HUES64 (cell line): ENCODE data around the gene POLR2E.

Source experiments
- H3K27ac ChIP-seq: 2 replicates; pipeline ENCODE4 v1.7.0; 2013; ENCODE audit warnings: low read depth, low read length, inconsistent platforms
- H3K27me3 ChIP-seq: 2 replicates; pipeline ENCODE4 v1.6.1; 2013; ENCODE audit warnings: mild to moderate bottlenecking, low read length; ENCODE audit not compliant: insufficient read depth
- H3K36me3 ChIP-seq: 2 replicates; pipeline ENCODE4 v1.6.1; 2013; ENCODE audit warnings: mild to moderate bottlenecking, low read length; ENCODE audit not compliant: insufficient read depth
- H3K4me1 ChIP-seq: 2 replicates; pipeline ENCODE4 v1.6.1; 2013; ENCODE audit warnings: mild to moderate bottlenecking, low read length, moderate library complexity; ENCODE audit not compliant: insufficient read depth
- H3K4me3 ChIP-seq: 2 replicates; pipeline ENCODE4 v1.5.1; 2013; ENCODE audit warnings: mild to moderate bottlenecking, low read length, moderate library complexity
- H3K9ac ChIP-seq: 2 replicates; pipeline ENCODE4 v1.6.1; 2013; ENCODE audit warnings: mild to moderate bottlenecking, low read depth, low read length
- H3K9me3 ChIP-seq: 2 replicates; pipeline ENCODE4 v1.6.1; 2013; ENCODE audit warnings: low read depth, low read length; ENCODE audit not compliant: insufficient read depth
- WGBS: fragments of 150-250, 120-280 bp; methylation state at CpG from one replicate; pipeline ENCODE4 v1.1.7; 2013; ENCODE audit warnings: missing lambda C conversion rate; 5-methylcytosine and 5-hydroxymethylcytosine counted together

POLR2E gene

GRCh38 chr19:1047696-1048147 is 47.5 kb downstream of the POLR2E start:
- no peaks in the 10 kb centered on the region for H3K27me3 ChIP-seq
- no peak overlapping the region for H3K4me3 ChIP-seq
- no peaks in the 10 kb centered on the region for H3K36me3 ChIP-seq
- WGBS = 91% methylated on average over 20 of the region's 20 CpGs
- no peaks in the 10 kb centered on the region for H3K9me3 ChIP-seq
- H3K9ac ChIP-seq = no peak overlapping the region
- no peak overlapping the region for H3K27ac ChIP-seq
- H3K4me1 ChIP-seq = no peaks in the 10 kb centered on the region

DNA sequence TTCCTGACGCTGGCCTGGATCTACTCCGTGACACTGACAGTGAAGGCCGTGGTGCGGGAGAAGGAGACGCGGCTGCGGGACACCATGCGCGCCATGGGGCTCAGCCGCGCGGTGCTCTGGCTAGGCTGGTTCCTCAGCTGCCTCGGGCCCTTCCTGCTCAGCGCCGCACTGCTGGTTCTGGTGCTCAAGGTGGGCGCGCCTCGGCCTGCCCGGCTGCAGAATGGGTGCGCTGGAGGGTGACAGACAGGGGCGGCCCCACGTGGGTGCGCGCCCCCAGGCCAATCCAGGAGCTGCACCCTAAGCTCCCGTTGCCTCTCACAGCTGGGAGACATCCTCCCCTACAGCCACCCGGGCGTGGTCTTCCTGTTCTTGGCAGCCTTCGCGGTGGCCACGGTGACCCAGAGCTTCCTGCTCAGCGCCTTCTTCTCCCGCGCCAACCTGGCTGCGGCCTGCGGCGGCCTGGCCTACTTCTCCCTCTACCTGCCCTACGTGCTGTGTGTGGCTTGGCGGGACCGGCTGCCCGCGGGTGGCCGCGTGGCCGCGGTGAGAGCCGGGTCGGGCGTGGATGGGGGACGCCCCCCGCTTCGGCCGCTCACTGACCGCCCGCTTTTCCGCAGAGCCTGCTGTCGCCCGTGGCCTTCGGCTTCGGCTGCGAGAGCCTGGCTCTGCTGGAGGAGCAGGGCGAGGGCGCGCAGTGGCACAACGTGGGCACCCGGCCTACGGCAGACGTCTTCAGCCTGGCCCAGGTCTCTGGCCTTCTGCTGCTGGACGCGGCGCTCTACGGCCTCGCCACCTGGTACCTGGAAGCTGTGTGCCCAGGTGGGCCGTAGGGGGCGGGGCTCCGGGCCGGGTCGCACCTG is 48.1 kb downstream of the POLR2E start:
- Histone ChIP-seq H3K4me3 (no peak overlapping the region), H3K36me3 (no peaks in the 10 kb centered on the region), H3K9ac (no peak overlapping the region), H3K4me1 (no peaks in the 10 kb centered on the region), H3K27ac (no peak overlapping the region), H3K9me3 (no peaks in the 10 kb centered on the region), H3K27me3 (no peaks in the 10 kb centered on the region)
- WGBS = 94% methylated on average over 77 of the region's 77 CpGs

DNA sequence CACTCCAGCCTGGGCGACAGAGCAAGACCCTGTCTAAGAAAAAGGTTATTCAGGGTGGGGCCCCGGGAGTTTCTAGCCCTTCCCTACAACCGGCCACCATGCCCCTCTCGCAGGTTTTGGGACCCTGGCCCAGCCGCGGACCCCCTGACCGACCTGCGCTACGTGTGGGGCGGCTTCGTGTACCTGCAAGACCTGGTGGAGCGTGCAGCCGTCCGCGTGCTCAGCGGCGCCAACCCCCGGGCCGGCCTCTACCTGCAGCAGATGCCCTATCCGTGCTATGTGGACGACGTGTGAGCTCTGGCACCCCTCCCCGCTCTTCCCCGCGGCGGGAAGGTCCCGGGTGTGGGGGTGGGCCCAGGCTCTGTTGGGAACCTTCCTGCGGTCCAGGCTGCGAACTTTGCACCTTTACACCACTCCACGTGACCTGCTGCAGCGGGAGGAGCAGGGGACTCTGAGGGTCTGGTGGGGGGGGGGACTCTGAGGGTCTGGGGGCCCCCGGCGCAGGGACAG is 49.0 kb downstream of the POLR2E start:
- no peaks in the 10 kb centered on the region for H3K9me3 ChIP-seq
- H3K36me3 ChIP-seq = no peaks in the 10 kb centered on the region
- no peaks in the 10 kb centered on the region for H3K27me3 ChIP-seq
- no peak overlapping the region for H3K27ac ChIP-seq
- H3K9ac ChIP-seq = no peak overlapping the region
- H3K4me3 ChIP-seq = no peak overlapping the region
- H3K4me1 ChIP-seq = no peaks in the 10 kb centered on the region
- 90% methylated on average over 33 of the region's 33 CpGs for WGBS

DNA sequence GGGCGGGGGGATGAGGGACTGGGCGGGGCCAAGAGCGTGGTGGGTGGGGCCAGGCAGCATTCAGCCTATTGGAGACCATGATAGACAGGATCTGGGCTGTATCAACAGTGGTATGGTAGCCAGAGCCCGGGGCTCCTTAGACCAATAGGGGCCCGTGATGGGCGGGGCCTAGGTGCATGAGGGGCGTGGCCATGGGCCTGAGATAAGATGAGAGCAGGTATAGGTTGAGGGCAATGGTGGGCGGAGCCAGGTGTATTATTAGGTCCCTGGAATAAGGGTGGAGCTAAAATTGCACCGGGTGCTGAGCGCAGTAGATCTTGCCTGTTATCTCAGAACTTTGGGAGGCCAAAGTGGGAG is 50.0 kb downstream of the POLR2E start:
- Histone ChIP-seq H3K9ac (no peak overlapping the region), H3K9me3 (no peaks in the 10 kb centered on the region), H3K4me3 (no peak overlapping the region), H3K36me3 (no peaks in the 10 kb centered on the region), H3K27me3 (no peaks in the 10 kb centered on the region), H3K27ac (no peak overlapping the region), H3K4me1 (no peaks in the 10 kb centered on the region)
- 72% methylated on average over 10 of the region's 10 CpGs for WGBS

DNA sequence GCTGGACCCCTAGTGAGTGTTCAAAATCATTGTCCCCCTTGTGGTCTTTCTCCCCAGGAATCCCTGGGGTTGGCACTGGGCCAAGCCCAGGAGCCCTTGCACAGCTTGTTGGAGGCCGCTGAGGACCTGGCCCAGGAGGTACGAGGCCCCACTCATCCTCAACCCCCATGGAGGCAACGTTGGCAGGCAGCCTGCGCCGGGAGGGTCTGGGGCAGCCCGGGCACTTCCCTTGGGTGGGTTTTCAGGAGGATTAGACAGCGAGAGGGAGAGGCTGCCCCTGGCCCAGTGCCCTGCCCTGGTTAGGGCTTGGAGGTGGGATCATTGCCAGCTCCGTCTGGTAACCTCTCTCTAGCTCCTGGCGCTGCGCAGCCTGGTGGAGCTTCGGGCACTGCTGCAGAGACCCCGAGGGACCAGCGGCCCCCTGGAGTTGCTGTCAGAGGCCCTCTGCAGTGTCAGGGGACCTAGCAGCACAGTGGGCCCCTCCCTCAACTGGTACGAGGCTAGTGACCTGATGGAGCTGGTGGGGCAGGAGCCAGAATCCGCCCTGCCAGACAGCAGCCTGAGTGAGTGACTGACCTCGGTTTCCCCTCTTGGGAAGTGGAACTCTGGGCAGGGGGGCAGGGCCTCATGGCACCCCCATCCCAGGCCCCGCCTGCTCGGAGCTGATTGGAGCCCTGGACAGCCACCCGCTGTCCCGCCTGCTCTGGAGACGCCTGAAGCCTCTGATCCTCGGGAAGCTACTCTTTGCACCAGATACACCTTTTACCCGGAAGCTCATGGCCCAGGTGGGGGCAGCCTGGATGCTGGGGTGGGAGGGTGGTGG is 52.3 kb downstream of the POLR2E start:
- H3K4me3 ChIP-seq = no peak overlapping the region
- no peak overlapping the region for H3K9ac ChIP-seq
- 83% methylated on average over 23 of the region's 23 CpGs for WGBS
- no peaks in the 10 kb centered on the region for H3K4me1 ChIP-seq
- peaks cover 6% of the 10 kb centered on the region for H3K36me3 ChIP-seq
- no peaks in the 10 kb centered on the region for H3K9me3 ChIP-seq
- H3K27ac ChIP-seq = no peak overlapping the region
- H3K27me3 ChIP-seq = no peaks in the 10 kb centered on the region

GRCh38 chr19:1041835-1042685 is 53.1 kb downstream of the POLR2E start:
- H3K27ac ChIP-seq = no peak overlapping the region
- no peaks in the 10 kb centered on the region for H3K4me1 ChIP-seq
- no peaks in the 10 kb centered on the region for H3K27me3 ChIP-seq
- H3K4me3 ChIP-seq = no peak overlapping the region
- WGBS = 91% methylated on average over 43 of the region's 43 CpGs
- no peaks in the 10 kb centered on the region for H3K9me3 ChIP-seq
- no peak overlapping the region for H3K9ac ChIP-seq
- peaks cover 12% of the 10 kb centered on the region for H3K36me3 ChIP-seq

DNA sequence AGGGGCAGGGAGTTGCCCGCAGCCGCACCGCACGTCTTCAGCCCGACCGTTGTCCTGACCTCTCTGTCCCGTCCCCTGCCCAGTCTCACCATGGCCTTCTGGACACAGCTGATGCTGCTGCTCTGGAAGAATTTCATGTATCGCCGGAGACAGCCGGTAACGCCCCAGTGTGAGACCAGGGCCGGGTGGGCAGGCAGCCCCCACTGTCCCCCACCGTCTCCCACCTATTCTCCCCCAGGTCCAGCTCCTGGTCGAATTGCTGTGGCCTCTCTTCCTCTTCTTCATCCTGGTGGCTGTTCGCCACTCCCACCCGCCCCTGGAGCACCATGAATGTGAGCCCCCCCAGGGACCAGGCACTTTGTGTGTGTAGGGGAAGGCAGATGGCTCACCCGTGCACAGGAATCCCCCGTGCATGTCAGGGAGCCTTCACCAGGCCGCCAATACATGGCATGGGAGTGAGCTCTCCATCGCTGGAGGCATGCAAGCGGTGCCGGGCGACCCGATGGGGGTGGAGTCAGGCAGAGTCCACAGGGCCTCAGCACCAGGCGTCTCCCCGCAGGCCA is 53.8 kb downstream of the POLR2E start:
- H3K27me3 ChIP-seq = no peaks in the 10 kb centered on the region
- peak overlapping the region; percentile 73 for H3K4me3 ChIP-seq
- no peak overlapping the region for H3K9ac ChIP-seq
- no peaks in the 10 kb centered on the region for H3K9me3 ChIP-seq
- 56% methylated on average over 26 of the region's 26 CpGs for WGBS
- H3K4me1 ChIP-seq = no peaks in the 10 kb centered on the region
- peaks cover 18% of the 10 kb centered on the region for H3K36me3 ChIP-seq
- no peak overlapping the region for H3K27ac ChIP-seq

- WGBS = 5% methylated on average over 27 of the region's 27 CpGs
- no peaks in the 10 kb centered on the region for H3K27me3 ChIP-seq
- H3K4me1 ChIP-seq = no peaks in the 10 kb centered on the region
- H3K36me3 ChIP-seq = peaks cover 25% of the 10 kb centered on the region
- H3K9ac ChIP-seq = peak overlapping the region; percentile 42
- peak overlapping the region; percentile 5; the same call in 1 of the 2 replicates for H3K27ac ChIP-seq
- no peaks in the 10 kb centered on the region for H3K9me3 ChIP-seq
- peak overlapping the region; percentile 73 for H3K4me3 ChIP-seq
Measured at GRCh38 chr19:1040476-1041271, 54.5 kb downstream of the POLR2E start.

- H3K36me3 ChIP-seq = peaks cover 32% of the 10 kb centered on the region
- whole genome bisulfite sequencing = 2% methylated on average over 56 of the region's 56 CpGs
- H3K27ac ChIP-seq = peak within 1 kb of the TSS; percentile 74
- H3K27me3 ChIP-seq = no peaks in the 10 kb centered on the region
- H3K4me3 ChIP-seq = peak within 1 kb of the TSS; percentile 73
- H3K9me3 ChIP-seq = no peaks in the 10 kb centered on the region
- H3K9ac ChIP-seq = peak within 1 kb of the TSS; percentile 43
- no peaks in the 10 kb centered on the region for H3K4me1 ChIP-seq
Measured at GRCh38 chr19:1039646-1040475, 55.3 kb downstream of the POLR2E start, which contains the start of gene ABCA7. Gene ABCA7 (plus strand): TSS chr19:1040107. CDS start chr19:1041362, 1,255 bp downstream.
